GM12864 (cell line): ENCODE results near the gene ASIC4.
A peak's percentile ranks its signal among the peaks of the same experiment; 100 is the strongest.

ENCODE experiments used
- DNase-seq: peaks from one replicate; pipeline ENCODE4 v3.0.0-alpha.2; 2011; ENCODE audit warnings: low read depth
- H3K4me3 ChIP-seq: 2 replicates; pipeline ENCODE4 v1.5.1; 2011; ENCODE audit warnings: mild to moderate bottlenecking, low read depth, low read length, control low read depth
- CTCF ChIP-seq: IDR thresholded peaks from 2 replicates; pipeline ENCODE4 v1.5.1; 2011; ENCODE audit warnings: low read depth, mild to moderate bottlenecking, moderate library complexity, low read length, control low read depth, inconsistent platforms; ENCODE audit errors: missing control alignments

Gene ASIC4

DNA sequence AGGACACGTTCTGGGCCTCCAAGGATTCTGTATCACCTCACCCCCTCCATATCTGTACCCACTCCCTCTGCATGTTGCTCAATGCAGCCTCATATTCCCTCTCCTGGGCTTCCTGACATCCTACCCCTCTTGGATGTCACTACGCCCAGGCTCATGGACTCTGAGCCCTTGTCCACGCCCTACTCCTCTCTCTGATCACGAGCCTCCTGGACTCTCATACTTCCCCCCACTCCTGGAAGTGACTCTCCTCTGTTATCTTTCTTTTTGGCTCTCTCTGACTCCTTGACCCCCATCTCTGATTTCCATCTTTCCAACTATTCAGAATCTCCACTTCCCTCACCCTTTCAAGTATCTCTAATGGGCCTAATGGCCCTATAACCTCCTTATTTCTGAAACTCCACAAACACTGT lies 31.7 kb downstream of the ASIC4 start:
- no peak overlapping the region for H3K4me3 ChIP-seq
- TF ChIP-seq CTCF: no peak
- DNase-seq: no peak

DNA sequence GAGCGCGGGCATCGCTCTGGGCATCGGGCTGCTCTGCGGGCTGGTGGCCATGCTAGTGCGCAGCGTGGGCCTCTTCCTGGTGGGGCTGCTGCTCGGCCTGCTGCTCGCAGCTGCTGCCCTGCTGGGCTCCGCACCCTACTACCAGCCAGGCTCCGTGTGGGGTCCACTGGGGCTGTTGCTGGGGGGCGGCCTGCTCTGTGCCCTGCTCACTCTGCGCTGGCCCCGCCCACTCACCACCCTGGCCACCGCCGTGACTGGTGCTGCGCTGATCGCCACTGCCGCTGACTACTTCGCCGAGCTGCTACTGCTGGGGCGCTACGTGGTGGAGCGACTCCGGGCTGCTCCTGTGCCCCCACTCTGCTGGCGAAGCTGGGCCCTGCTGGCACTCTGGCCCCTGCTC lies 33.3 kb downstream of the ASIC4 start:
- no peak overlapping the region for H3K4me3 ChIP-seq
- TF ChIP-seq CTCF: no peak

GRCh38 chr2:219548990-219549389 lies 34.7 kb downstream of the ASIC4 start:
- DNase-seq: no peak
- TF ChIP-seq CTCF: no peak

More for the DNA sequence above, 33.3 kb downstream of the ASIC4 start:
- no peak for DNase-seq

DNA sequence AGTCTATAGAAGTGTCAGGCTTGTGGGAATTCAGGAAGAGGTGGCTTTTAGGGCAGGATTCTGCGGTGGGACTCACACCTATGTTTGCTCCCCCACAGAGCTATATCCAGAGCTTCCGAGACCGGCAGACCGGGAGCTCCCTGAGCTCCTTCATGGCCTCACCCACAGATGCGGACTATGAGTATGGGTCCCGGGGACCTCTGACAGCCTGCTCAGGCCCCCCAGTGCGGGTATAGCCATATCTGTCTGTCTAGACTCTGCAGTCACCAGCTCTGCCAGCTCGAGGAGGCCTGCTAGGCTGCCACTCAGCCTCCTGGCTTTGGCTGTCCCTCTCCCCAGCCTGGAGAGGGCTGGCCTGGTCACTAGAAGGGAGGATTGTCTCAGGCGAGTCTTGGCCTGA lies 35.3 kb downstream of the ASIC4 start:
- TF ChIP-seq CTCF: no peak
- no peak overlapping the region for H3K4me3 ChIP-seq
- DNase-seq: no peak

More at GRCh38 chr2:219548990-219549389, 34.7 kb downstream of the ASIC4 start:
- no peak overlapping the region for H3K4me3 ChIP-seq

GRCh38 chr2:219551441-219552381 lies 37.4 kb downstream of the ASIC4 start:
- DNase-seq: no peak
- H3K4me3 ChIP-seq: peak overlapping the region; percentile 65
- no peak for TF ChIP-seq CTCF

- DNase-seq: no peak
- no peak for TF ChIP-seq CTCF
- H3K4me3 ChIP-seq: peak overlapping the region; percentile 65
These were observed 38.3 kb downstream of the ASIC4 start for GRCh38 chr2:219552382-219553167.

DNA sequence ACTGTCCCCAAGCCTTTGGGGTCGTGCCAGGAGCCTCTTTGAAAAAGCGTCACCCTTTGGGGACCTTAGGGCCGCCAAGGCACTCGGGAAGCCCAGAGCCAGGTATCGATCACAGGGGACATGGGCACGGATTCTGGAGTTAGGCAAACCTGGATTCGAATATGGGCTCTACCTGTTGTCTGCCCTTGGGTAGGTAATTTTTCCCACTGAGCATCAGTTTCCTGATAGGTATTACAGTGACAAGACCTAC lies 38.8 kb downstream of the ASIC4 start:
- H3K4me3 ChIP-seq: no peak overlapping the region
- DNase-seq: no peak
- TF ChIP-seq CTCF: no peak
